HUES64 (cell line): ENCODE results near the gene CTH.
"Not testable (repeated sequence)": the region's sequence is repeated elsewhere in the genome, so short reads cannot be mapped to it uniquely, and the experiment has no call there.

Experiments used
- H3K27ac ChIP-seq: 2 replicates; pipeline ENCODE4 v1.7.0; 2013; ENCODE audit warnings: low read depth, low read length, inconsistent platforms
- H3K27me3 ChIP-seq: 2 replicates; pipeline ENCODE4 v1.6.1; 2013; ENCODE audit warnings: mild to moderate bottlenecking, low read length; ENCODE audit not compliant: insufficient read depth
- H3K36me3 ChIP-seq: 2 replicates; pipeline ENCODE4 v1.6.1; 2013; ENCODE audit warnings: mild to moderate bottlenecking, low read length; ENCODE audit not compliant: insufficient read depth
- H3K4me1 ChIP-seq: 2 replicates; pipeline ENCODE4 v1.6.1; 2013; ENCODE audit warnings: mild to moderate bottlenecking, low read length, moderate library complexity; ENCODE audit not compliant: insufficient read depth
- H3K4me3 ChIP-seq: 2 replicates; pipeline ENCODE4 v1.5.1; 2013; ENCODE audit warnings: mild to moderate bottlenecking, low read length, moderate library complexity
- H3K9ac ChIP-seq: 2 replicates; pipeline ENCODE4 v1.6.1; 2013; ENCODE audit warnings: mild to moderate bottlenecking, low read depth, low read length
- H3K9me3 ChIP-seq: 2 replicates; pipeline ENCODE4 v1.6.1; 2013; ENCODE audit warnings: low read depth, low read length; ENCODE audit not compliant: insufficient read depth
- WGBS: fragments of 150-250, 120-280 bp; methylation state at CpG from one replicate; pipeline ENCODE4 v1.1.7; 2013; ENCODE audit warnings: missing lambda C conversion rate; 5-methylcytosine and 5-hydroxymethylcytosine counted together

Gene CTH

DNA sequence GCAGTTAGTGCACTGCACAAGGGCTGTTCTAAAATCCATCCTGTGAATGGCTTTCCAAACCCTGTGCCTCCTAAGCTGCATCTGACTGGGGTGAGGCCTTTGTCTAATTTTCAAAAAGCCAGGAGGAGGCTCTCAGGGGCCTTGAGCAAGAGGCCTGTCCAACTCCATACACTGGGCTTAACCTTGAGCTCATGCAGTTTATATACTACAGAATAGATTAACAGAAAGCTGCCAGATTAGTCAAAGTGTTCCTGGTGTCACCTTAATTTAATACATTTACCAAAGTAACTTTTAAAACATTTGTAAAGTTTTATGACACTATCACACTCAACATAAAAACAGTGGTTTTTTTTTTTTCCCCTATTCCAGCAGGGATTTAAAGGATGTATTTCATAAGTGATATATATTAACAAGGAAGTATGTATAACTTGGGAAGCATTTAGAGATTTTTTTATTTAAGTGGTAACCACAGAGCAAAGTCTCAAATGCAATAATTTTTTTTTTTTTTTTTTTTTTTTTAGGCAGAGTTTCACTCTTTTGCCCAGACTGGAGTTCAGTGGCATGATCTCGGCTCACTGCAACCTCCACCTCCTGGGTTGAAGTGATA lies 23.3 kb downstream of the CTH start:
- H3K27ac ChIP-seq = no peak overlapping the region
- no peak overlapping the region for H3K9ac ChIP-seq
- no peaks in the 10 kb centered on the region for H3K9me3 ChIP-seq
- H3K36me3 ChIP-seq = peaks cover 91% of the 10 kb centered on the region
- 100% methylated on average over 1 of the region's 1 CpG for WGBS
- no peak overlapping the region for H3K4me3 ChIP-seq
- no peaks in the 10 kb centered on the region for H3K27me3 ChIP-seq
- 0 out of 2 replicates have a peak, but pooled peaks cover 4% of the 10 kb centered on the region for H3K4me1 ChIP-seq

DNA sequence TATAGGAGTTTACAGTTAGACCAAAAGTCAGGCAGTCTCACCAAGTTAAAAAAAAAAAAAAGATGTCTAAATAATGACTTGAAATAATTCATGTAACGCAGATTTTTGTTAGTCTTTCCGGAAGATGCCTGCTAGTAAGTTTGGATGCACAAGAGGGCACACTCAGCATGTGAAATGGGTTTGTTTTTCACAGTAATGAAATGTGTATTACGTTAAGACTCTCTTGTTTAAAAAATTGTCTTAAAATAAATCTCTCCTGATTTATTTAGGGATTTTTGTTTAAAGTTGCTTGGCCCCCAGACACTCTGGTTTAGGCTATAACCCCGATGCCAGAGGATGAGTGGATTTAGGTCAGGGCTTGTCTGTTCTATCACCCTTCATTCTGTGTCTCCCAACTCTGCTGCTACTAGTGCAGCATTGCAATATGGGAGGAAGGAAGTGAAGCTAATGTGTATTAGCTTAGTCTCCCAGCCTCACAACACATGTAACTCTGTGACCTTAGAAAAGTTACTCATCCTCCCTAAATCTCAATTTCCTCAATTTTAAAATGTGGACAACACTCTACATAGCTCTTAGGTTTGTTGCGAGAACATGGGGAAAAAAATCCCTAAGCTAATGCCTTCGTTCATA lies 25.7 kb downstream of the CTH start:
- H3K27me3 ChIP-seq = no peaks in the 10 kb centered on the region
- WGBS = 95% methylated on average over 6 of the region's 6 CpGs
- no peak overlapping the region for H3K9ac ChIP-seq
- H3K4me3 ChIP-seq = no peak overlapping the region
- peaks cover 80% of the 10 kb centered on the region for H3K36me3 ChIP-seq
- peaks cover 5% of the 10 kb centered on the region; the same call in 1 of the 2 replicates for H3K4me1 ChIP-seq
- no peaks in the 10 kb centered on the region for H3K9me3 ChIP-seq
- H3K27ac ChIP-seq = no peak overlapping the region

DNA sequence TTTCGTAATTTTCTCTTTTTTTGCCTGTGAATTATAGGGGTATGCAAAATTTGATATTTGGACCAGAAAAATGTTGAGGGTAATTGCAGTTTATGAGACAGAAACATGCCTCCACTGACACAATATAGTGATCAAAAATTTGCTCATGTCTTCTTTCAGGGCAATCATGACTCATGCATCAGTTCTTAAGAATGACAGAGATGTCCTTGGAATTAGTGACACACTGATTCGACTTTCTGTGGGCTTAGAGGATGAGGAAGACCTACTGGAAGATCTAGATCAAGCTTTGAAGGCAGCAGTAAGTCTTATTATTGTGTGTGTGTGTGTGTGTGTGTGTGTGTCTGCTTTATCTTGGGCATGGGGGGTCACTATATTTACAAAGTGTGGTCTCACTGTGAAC lies 27.5 kb downstream of the CTH start:
- Histone ChIP-seq H3K9ac (no peak overlapping the region), H3K27me3 (no peaks in the 10 kb centered on the region), H3K9me3 (no peaks in the 10 kb centered on the region), H3K27ac (no peak overlapping the region), H3K4me3 (no peak overlapping the region), H3K36me3 (peaks cover 64% of the 10 kb centered on the region), H3K4me1 (peaks cover 22% of the 10 kb centered on the region)
- 88% methylated on average over 2 of the region's 2 CpGs for WGBS

DNA sequence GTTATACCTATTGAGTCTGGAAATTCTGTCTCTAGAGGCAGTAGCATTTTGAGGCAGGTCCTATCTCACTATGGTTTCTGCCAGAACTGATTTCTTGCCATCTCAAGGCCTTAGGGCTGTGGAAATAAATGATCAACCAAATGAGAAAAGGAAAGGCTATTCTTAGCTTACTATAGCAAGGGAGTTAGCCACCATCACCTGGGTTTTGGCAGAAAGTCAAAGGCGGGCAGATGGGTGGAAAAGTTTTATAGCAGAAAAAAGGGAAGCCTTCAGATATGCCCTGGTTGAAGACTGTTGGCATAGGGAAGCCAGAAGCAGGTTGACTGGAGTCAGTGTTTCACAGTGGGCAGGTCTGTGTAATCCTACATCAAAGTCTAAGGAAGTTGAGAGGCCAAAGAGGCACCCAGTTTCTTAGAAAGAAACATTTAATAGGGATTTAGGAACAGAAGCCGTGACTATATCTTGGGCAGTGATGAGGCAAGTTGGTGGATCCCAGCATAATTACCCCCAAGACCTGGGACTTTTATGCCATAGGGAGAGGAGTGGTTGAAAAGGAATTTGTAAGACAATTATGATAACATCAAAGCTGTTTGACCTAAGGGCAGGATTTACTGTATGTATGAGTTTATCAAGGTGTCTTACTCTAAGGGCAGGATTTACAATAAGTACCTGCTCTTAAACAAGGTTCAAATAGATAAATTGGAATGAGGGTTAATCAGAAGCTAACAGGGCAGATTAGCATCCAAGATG lies 29.7 kb downstream of the CTH start:
- Histone ChIP-seq H3K36me3 (peaks cover 41% of the 10 kb centered on the region), H3K9me3 (no peaks in the 10 kb centered on the region), H3K4me3 (no peak overlapping the region), H3K4me1 (peaks cover 22% of the 10 kb centered on the region), H3K27me3 (no peaks in the 10 kb centered on the region), H3K27ac (no peak overlapping the region), H3K9ac (no peak overlapping the region)
- WGBS = 99% methylated on average over 2 of the region's 2 CpGs

DNA sequence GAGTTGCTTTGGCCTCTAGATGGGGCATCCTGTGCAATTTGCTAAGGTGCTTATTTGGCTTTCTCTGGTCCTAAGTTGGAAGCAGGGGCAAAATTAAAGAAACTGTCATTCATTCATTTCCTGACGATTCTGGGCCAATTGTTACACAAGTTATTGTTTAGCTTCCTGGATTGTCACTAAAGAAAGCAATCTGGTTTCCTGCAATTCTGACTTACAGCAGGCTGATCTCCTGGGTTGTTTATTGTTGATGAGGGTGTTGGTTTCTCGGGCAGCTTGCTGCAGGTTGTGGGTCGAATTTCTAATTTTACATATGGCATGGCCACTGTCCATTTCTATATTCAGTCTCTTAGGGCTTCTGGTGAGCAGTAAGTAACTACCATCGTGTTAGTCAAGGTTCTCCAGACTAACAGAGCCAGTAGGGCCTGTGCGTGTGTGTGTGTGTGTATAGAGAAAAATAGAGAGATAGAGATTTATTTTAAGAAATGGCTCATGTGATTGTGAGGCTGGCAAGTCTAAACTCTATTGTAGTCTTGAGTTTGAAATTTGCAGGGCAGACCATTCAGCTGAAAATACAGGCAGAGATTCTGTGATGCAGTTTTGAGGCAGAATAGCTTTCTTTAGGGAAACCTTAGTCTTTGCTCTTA lies 30.4 kb downstream of the CTH start:
- no peaks in the 10 kb centered on the region for H3K27me3 ChIP-seq
- no peak overlapping the region for H3K9ac ChIP-seq
- WGBS = 84% methylated on average over 5 of the region's 5 CpGs
- H3K4me3 ChIP-seq = no peak overlapping the region
- H3K27ac ChIP-seq = no peak overlapping the region
- H3K9me3 ChIP-seq = no peaks in the 10 kb centered on the region
- peaks cover 22% of the 10 kb centered on the region for H3K4me1 ChIP-seq
- peaks cover 39% of the 10 kb centered on the region for H3K36me3 ChIP-seq

DNA sequence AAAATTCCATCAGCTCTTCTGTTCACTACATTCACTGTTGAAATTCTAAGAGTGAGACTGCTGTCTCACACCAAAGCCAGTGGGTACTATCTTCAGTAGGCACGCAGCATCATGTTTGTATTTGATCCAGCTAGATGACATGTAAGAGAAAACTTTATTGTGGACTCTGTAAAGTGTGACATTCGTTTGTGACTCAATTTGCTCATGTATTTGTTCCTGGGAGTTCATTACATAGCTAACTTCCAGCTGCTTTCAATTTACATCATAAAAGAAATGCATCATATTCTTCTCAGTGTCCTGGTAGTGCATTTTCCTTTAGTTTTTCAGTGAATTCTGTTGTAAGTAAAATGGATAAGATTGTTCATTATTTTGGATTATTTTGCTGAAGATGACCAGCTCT lies 31.4 kb downstream of the CTH start:
- Histone ChIP-seq H3K9ac (no peak overlapping the region), H3K4me1 (peaks cover 22% of the 10 kb centered on the region), H3K27me3 (no peaks in the 10 kb centered on the region), H3K4me3 (no peak overlapping the region), H3K9me3 (no peaks in the 10 kb centered on the region), H3K36me3 (peaks cover 29% of the 10 kb centered on the region), H3K27ac (peak overlapping the region; percentile 26; the same call in 1 of the 2 replicates)
- WGBS = 48% methylated on average over 2 of the region's 2 CpGs

DNA sequence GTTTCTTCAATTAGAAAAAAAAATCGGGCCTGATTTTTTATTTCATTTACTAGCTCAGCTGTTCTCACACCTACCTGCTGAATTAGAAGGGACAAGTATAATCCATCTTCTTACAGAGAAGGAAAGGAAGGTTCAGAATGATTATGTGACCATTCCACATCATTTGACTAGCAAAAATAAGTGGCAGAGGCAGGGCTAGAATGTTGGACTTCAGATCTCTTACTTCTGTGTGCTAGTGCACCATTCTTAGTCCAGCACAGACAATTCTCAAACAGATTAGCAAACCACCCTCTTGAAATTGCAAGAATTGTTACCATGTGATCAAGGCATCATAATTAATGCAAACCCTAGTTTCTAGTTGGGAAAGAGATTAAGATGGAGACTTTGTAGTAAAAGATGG lies 32.7 kb downstream of the CTH start:
- WGBS = no CpG with 5 or more reads among the region's 1 CpG
- Histone ChIP-seq H3K4me1 (peaks cover 22% of the 10 kb centered on the region), H3K27me3 (no peaks in the 10 kb centered on the region)

DNA sequence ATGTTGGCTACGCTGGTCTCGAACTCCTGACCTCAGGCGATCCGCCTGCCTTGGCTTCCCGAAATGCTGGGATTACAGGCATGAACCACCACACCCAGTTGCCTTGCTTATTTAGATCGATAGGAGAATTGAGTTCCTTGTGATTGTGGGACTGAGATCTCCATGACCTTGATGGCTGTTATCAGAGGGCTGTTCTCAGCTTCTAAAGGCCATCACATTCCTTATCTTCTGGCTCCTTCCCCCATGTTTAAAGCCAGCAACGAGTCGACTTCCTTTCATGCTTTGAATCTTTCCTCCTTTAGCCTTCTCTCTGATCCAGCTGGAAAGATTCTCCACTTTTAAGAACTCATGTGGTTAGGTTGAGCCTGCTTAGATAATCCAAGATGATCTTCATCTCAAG lies 38.0 kb downstream of the CTH start:
- 93% methylated on average over 8 of the region's 8 CpGs for WGBS
- no peak overlapping the region for H3K4me3 ChIP-seq

More for the DNA sequence above, 32.7 kb downstream of the CTH start:
- Histone ChIP-seq H3K4me3 (no peak overlapping the region), H3K27ac (peak overlapping the region; percentile 26), H3K36me3 (peaks cover 17% of the 10 kb centered on the region), H3K9ac (no peak overlapping the region), H3K9me3 (no peaks in the 10 kb centered on the region)

DNA sequence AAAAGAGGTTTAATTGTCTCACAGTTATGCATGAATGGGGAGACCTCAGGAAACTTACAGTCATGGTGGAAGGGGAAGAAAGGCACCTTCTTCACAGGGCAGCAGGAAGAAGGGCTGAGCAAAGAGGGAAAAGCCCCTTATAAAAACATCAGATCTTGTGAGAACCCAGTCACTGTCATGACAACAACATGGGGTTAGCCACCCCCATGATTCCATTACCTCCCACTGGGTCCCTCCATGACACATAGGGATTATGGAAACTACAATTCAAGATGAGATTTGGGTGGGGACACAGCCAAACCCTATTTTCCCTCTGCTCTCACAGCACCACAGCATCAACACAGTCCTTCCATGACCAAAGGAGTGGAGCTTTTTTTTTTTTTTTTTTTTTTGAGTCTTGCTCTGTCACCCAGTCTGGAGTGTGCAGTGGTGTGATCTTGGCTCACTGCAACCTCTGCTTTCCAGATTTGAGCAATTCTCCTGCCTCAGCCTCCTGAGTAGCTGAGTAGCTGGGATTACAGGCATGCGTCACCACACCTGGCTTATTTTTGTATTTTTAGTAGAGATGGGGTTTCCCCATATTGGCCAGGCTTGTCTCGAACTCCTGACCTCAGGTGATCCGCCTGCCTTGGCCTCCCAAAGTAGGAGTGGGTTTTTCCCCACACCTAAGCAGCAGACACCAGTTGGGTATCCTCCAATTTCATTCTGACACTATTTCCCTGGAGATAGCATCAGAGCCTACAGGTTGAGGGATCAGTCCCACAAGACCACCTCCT lies 41.3 kb downstream of the CTH start:
- H3K36me3 ChIP-seq, H3K27me3 ChIP-seq, H3K27ac ChIP-seq, H3K9ac ChIP-seq, H3K4me1 ChIP-seq, H3K4me3 ChIP-seq, H3K9me3 ChIP-seq: not testable (repeated sequence)
- 72% methylated on average over 3 of the region's 3 CpGs for WGBS

More for the DNA sequence above, 38.0 kb downstream of the CTH start:
- Histone ChIP-seq H3K9ac (no peak overlapping the region), H3K27me3 (no peaks in the 10 kb centered on the region), H3K36me3 (no peaks in the 10 kb centered on the region), H3K9me3 (no peaks in the 10 kb centered on the region), H3K4me1 (no peaks in the 10 kb centered on the region), H3K27ac (no peak overlapping the region)

DNA sequence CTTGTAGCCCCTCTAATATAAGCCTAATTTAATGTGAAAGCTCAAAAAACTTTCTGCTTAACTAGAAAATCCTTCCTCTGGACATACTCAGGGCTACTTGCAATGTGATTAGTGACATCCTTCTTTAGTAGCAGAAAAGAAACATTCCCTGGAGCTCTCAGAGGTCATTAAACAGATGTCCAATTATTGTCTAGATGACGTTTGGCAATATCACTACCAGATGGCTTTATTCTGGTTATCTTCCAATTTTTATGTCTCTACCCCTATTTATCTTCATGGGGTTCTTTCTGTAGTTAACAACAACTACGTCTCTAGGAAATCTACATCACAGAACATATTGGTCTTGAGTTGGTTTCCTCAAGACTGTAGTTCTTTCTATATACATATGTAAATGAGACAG lies 44.2 kb downstream of the CTH start:
- H3K4me1 ChIP-seq = 0 out of 2 replicates have a peak, but pooled peaks cover 8% of the 10 kb centered on the region
- H3K9me3 ChIP-seq = no peaks in the 10 kb centered on the region
- H3K9ac ChIP-seq = no peak overlapping the region
- no peaks in the 10 kb centered on the region for H3K36me3 ChIP-seq
- no peak overlapping the region for H3K4me3 ChIP-seq
- H3K27me3 ChIP-seq = no peaks in the 10 kb centered on the region
- H3K27ac ChIP-seq = no peak overlapping the region
- 68% methylated on average over 1 of the region's 2 CpGs for WGBS
